ENCODE results near the gene LHPP.

LHPP gene

DNA sequence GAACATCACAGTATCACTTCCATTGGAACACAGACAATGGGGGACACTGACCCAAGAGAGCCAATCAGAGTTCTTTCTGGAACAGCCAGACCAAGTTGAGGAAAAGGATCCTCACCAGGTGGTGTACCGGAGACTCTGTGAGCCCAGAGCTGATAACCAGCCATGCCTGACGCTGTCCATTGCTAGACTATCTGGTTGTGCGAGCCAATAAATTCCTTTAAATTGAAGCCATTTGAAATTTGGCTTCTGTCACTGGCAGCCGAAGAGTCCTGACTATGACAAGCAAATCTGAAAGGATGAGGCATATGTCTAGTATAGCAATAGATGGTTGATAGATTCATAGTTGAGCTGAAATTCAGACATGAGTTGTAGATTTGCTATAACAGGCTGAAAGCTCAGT is 3.1 kb upstream of the LHPP start:
- TF ChIP-seq ISL1 (CRISPR knock-in tag; IDR thresholded peaks at IDR 0.05) (no peak), TOX (CRISPR knock-in tag; IDR thresholded peaks at IDR 0.05; ENCODE audit: borderline replicate concordance) (no peak), ZNF565 (CRISPR knock-in tag; conservative IDR thresholded peaks at IDR 0.05; ENCODE audit: low read depth) (no peak), BACH2 (CRISPR knock-in tag; IDR thresholded peaks at IDR 0.05; ENCODE audit: borderline replicate concordance) (no peak), TCF4 (CRISPR knock-in tag; IDR thresholded peaks at IDR 0.05; ENCODE audit: borderline replicate concordance) (no peak), OSR1 (CRISPR knock-in tag; IDR thresholded peaks at IDR 0.05) (no peak), ZFP3 (CRISPR knock-in tag; IDR thresholded peaks at IDR 0.05) (no peak), PATZ1 (CRISPR knock-in tag; IDR thresholded peaks at IDR 0.05; ENCODE audit: borderline replicate concordance) (no peak), GLIS3 (CRISPR knock-in tag; IDR thresholded peaks at IDR 0.05) (no peak), ESRRG (CRISPR knock-in tag; IDR thresholded peaks at IDR 0.05) (no peak), ZNF8 (CRISPR knock-in tag; IDR thresholded peaks at IDR 0.05) (no peak), ZC3H10 (CRISPR knock-in tag; IDR thresholded peaks at IDR 0.05) (no peak), RARB (CRISPR knock-in tag; IDR thresholded peaks at IDR 0.05) (no peak), CSDC2 (CRISPR knock-in tag; IDR thresholded peaks at IDR 0.05) (no peak), SNAI2 (CRISPR knock-in tag; IDR thresholded peaks at IDR 0.05) (no peak), ARNTL (CRISPR knock-in tag; IDR thresholded peaks at IDR 0.05; ENCODE audit: borderline replicate concordance, low read depth) (no peak), ZFP30 (CRISPR knock-in tag; IDR thresholded peaks at IDR 0.05) (no peak)
- TF ChIP-seq, protein P1, sequence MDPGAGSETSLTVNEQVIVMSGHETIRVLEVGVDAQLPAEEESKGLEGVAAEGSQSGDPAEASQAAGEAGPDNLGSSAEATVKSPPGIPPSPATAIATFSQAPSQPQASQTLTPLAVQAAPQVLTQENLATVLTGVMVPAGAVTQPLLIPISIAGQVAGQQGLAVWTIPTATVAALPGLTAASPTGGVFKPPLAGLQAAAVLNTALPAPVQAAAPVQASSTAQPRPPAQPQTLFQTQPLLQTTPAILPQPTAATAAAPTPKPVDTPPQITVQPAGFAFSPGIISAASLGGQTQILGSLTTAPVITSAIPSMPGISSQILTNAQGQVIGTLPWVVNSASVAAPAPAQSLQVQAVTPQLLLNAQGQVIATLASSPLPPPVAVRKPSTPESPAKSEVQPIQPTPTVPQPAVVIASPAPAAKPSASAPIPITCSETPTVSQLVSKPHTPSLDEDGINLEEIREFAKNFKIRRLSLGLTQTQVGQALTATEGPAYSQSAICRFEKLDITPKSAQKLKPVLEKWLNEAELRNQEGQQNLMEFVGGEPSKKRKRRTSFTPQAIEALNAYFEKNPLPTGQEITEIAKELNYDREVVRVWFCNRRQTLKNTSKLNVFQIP (CRISPR knock-in tag; IDR thresholded peaks at IDR 0.05; ENCODE audit: borderline replicate concordance, low read depth) = no peak
- TF ChIP-seq, protein P2, sequence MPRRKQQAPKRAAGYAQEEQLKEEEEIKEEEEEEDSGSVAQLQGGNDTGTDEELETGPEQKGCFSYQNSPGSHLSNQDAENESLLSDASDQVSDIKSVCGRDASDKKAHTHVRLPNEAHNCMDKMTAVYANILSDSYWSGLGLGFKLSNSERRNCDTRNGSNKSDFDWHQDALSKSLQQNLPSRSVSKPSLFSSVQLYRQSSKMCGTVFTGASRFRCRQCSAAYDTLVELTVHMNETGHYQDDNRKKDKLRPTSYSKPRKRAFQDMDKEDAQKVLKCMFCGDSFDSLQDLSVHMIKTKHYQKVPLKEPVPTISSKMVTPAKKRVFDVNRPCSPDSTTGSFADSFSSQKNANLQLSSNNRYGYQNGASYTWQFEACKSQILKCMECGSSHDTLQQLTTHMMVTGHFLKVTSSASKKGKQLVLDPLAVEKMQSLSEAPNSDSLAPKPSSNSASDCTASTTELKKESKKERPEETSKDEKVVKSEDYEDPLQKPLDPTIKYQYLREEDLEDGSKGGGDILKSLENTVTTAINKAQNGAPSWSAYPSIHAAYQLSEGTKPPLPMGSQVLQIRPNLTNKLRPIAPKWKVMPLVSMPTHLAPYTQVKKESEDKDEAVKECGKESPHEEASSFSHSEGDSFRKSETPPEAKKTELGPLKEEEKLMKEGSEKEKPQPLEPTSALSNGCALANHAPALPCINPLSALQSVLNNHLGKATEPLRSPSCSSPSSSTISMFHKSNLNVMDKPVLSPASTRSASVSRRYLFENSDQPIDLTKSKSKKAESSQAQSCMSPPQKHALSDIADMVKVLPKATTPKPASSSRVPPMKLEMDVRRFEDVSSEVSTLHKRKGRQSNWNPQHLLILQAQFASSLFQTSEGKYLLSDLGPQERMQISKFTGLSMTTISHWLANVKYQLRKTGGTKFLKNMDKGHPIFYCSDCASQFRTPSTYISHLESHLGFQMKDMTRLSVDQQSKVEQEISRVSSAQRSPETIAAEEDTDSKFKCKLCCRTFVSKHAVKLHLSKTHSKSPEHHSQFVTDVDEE (CRISPR knock-in tag; IDR thresholded peaks at IDR 0.05) = no peak
- TF ChIP-seq, protein P3, sequence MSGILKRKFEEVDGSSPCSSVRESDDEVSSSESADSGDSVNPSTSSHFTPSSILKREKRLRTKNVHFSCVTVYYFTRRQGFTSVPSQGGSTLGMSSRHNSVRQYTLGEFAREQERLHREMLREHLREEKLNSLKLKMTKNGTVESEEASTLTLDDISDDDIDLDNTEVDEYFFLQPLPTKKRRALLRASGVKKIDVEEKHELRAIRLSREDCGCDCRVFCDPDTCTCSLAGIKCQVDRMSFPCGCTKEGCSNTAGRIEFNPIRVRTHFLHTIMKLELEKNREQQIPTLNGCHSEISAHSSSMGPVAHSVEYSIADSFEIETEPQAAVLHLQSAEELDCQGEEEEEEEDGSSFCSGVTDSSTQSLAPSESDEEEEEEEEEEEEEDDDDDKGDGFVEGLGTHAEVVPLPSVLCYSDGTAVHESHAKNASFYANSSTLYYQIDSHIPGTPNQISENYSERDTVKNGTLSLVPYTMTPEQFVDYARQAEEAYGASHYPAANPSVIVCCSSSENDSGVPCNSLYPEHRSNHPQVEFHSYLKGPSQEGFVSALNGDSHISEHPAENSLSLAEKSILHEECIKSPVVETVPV (CRISPR knock-in tag; IDR thresholded peaks at IDR 0.05) = no peak
- no peak for ATAC-seq

DNA sequence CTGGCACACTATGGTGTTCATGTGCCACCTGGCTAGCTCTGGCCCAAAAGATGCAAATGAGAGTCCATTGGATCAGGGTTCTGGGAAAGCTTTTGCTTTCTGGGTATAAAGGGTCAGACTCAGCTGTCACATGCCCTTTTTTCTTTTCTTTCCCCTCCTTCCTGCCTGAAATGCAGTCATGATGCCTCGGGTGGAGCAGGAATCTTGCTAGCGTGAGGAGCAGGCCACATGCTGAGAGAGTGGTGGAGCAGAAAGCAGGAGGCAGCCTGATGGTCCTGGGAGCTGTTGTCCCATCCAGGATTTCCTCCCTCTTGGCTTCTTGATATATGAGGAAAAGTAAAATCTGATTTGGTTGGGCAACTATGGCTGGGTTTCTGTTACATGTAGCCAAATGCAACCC is 2.7 kb upstream of the LHPP start:
- ATAC-seq = no peak
- no peak for TF ChIP-seq SNAI2 (CRISPR knock-in tag; IDR thresholded peaks at IDR 0.05)
- TF ChIP-seq, protein P4, sequence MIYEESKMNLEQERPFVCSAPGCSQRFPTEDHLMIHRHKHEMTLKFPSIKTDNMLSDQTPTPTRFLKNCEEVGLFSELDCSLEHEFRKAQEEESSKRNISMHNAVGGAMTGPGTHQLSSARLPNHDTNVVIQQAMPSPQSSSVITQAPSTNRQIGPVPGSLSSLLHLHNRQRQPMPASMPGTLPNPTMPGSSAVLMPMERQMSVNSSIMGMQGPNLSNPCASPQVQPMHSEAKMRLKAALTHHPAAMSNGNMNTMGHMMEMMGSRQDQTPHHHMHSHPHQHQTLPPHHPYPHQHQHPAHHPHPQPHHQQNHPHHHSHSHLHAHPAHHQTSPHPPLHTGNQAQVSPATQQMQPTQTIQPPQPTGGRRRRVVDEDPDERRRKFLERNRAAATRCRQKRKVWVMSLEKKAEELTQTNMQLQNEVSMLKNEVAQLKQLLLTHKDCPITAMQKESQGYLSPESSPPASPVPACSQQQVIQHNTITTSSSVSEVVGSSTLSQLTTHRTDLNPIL (CRISPR knock-in tag; IDR thresholded peaks at IDR 0.05; ENCODE audit: low read depth) = no peak
- TF ChIP-seq CSDC2 (CRISPR knock-in tag; IDR thresholded peaks at IDR 0.05) = no peak
- no peak for TF ChIP-seq TCF4 (CRISPR knock-in tag; IDR thresholded peaks at IDR 0.05; ENCODE audit: borderline replicate concordance)
- no peak for TF ChIP-seq TOX (CRISPR knock-in tag; IDR thresholded peaks at IDR 0.05; ENCODE audit: borderline replicate concordance)
- no peak for TF ChIP-seq ZNF70 (CRISPR knock-in tag; IDR thresholded peaks at IDR 0.05)
- no peak for TF ChIP-seq ARNTL (CRISPR knock-in tag; IDR thresholded peaks at IDR 0.05; ENCODE audit: borderline replicate concordance, low read depth)
- no peak for TF ChIP-seq BACH2 (CRISPR knock-in tag; IDR thresholded peaks at IDR 0.05; ENCODE audit: borderline replicate concordance)

DNA sequence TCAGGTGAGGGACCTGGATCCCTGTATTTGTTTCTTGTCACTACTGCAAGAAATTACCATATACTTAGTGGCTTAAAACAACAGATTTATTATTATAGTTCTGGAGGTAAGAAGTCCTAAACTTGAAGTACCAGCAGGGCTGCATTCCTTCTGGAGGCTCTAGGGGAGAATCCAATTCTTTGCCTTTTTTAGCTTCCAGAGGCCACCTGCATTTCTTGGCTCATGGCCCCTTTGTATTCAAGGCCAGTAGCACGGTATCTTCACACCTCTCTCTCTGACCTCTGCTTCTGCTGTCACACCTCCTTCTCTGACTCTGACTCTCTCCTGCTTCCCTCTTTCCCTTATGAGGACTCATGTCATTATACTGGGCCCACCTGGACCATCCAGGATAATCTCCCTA is 2.2 kb upstream of the LHPP start:
- no peak for ATAC-seq
- no peak for TF ChIP-seq OSR1 (CRISPR knock-in tag; IDR thresholded peaks at IDR 0.05)
- TF ChIP-seq SNAI2 (CRISPR knock-in tag; IDR thresholded peaks at IDR 0.05) = no peak
- TF ChIP-seq ZC3H10 (CRISPR knock-in tag; IDR thresholded peaks at IDR 0.05) = no peak
- TF ChIP-seq, protein P2 (CRISPR knock-in tag; IDR thresholded peaks at IDR 0.05) = no peak
- no peak for TF ChIP-seq ZFP3 (CRISPR knock-in tag; IDR thresholded peaks at IDR 0.05)
- TF ChIP-seq, protein P3 (CRISPR knock-in tag; IDR thresholded peaks at IDR 0.05) = no peak
- TF ChIP-seq ZNF565 (CRISPR knock-in tag; conservative IDR thresholded peaks at IDR 0.05; ENCODE audit: low read depth) = no peak
- TF ChIP-seq ZNF70 (CRISPR knock-in tag; IDR thresholded peaks at IDR 0.05) = no peak
- TF ChIP-seq, protein P1 (CRISPR knock-in tag; IDR thresholded peaks at IDR 0.05; ENCODE audit: borderline replicate concordance, low read depth) = no peak

Data from SK-N-SH treated with all-trans-retinoic acid at 6 μM for 48 hours (cell line).